HepG2 (cell line): ENCODE measurements around the gene ME2. TPM values are rescaled to one million over a fixed set of nuclear protein-coding genes. Genes with fewer than 3 reads are reported as not detected.

Source experiments
- KIAA2018 ChIP-seq: sonication (generic); formaldehyde crosslinking; IDR thresholded peaks from 2 replicates; pipeline ENCODE4 v1.5.0; 2020; ENCODE audit warnings: mild to moderate bottlenecking, missing genetic modification reagents, borderline replicate concordance
- ZBTB49 ChIP-seq: sonication (generic); formaldehyde crosslinking; IDR thresholded peaks from 2 replicates; pipeline ENCODE4 v1.4.0; 2020; ENCODE audit warnings: missing genetic modification reagents, borderline replicate concordance
- polyA plus RNA-seq, 8 experiments: library from polyadenylated mRNA; depleted of rRNA in 3 of 8; stranded (reverse) in 7 of 8; unstranded in 1 of 8; fragments of >200 nt; fragmentation: Illumina TruSeq in 4 of 8; extraction: Trizol in 4 of 8; gene quantifications; 2 replicates each; pipeline versions ENCODE4 v1.2.1 to v1.2.3, GENCODE V29; 2011 to 2016; ENCODE audit warnings: low read depth in 4 of 8, missing spikeins in 1 of 8, mixed read lengths in 1 of 8; ENCODE audit not compliant: insufficient read depth in 1 of 8
- total RNA-seq, 5 experiments: library from RNA; depleted of rRNA; stranded (reverse); fragments of >200 nt; fragmentation: Illumina TruSeq; extraction: Trizol; gene quantifications; 2 replicates each; pipeline ENCODE4 v1.2.3, GENCODE V29; 2016; ENCODE audit warnings: low read depth in 1 of 5

The ME2 gene
- total and polyA plus RNA-seq, 2 of the 13 experiments (the other 11 are each of a cell fraction or from before 2014, with no cell fraction given): 17.3 to 20.6 TPM

GRCh38 chr18:50848991-50849390 is 29.9 kb upstream of the ME2 start (continued):
- TF ChIP-seq KIAA2018 (CRISPR knock-in tag): no peak
- no peak for TF ChIP-seq ZBTB49
